Measurements from ENCODE around the gene DYNC1I1.

The DYNC1I1 gene

DNA sequence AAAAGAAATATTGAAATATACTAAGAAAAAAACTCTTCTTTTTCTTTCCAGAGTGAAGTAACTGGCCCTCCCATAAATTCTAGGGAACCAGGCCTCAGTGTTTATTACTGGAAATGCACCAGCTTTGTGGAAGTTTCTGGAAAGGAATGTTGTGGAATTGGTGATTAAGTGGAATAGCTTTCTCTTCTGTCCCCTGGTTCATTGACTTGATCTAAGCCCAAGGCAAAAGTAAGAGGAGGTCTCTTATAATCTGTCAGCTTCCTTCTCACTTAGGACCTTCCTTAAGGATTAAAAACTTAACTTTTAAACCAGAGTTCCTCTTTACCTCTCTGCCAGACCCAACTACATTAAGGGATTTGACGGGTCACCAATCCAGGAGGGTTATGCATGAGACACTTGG, 283.4 kb downstream of the DYNC1I1 start:
- Histone ChIP-seq H3K27ac (ENCODE audit: low read depth, low read length) (no peak overlapping the region), H3K4me3 (ENCODE audit: low read depth, low read length) (no peak overlapping the region), H3K36me3 (ENCODE audit: control insufficient read depth, insufficient read depth, low read length) (no peaks in the 10 kb centered on the region), H3K27me3 (ENCODE audit: control insufficient read depth, insufficient read depth, low read length) (no peaks in the 10 kb centered on the region), H3K4me1 (ENCODE audit: control insufficient read depth, insufficient read depth, low read length) (no peaks in the 10 kb centered on the region), H3K9ac (ENCODE audit: low read length) (no peak overlapping the region), H3K9me3 (ENCODE audit: control insufficient read depth, insufficient read depth, low read depth, low read length) (no peaks in the 10 kb centered on the region)

DNA sequence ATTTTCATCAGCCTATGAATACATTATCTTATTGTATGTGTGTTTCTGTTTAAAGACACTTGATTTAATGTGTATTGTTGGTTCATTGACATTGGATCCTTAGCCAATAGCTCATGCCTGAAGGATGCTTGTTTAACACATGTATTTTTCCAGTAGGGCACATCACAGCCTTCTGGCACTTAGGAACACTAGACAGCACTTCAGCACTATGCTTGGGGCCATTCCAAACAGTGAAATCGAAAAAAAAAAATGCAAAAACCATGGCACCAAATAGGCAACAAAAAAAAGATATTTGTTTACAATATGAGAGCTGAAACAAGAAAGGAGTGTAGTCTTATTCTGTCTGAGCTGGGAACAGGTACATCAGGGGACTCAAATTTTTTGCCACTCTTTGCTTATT, 286.7 kb downstream of the DYNC1I1 start:
- Histone ChIP-seq H3K27ac (ENCODE audit: low read depth, low read length) (no peak overlapping the region), H3K4me3 (ENCODE audit: low read depth, low read length) (no peak overlapping the region), H3K9ac (ENCODE audit: low read length) (no peak overlapping the region), H3K9me3 (ENCODE audit: control insufficient read depth, insufficient read depth, low read depth, low read length) (no peaks in the 10 kb centered on the region), H3K4me1 (ENCODE audit: control insufficient read depth, insufficient read depth, low read length) (peaks cover 14% of the 10 kb centered on the region), H3K27me3 (ENCODE audit: control insufficient read depth, insufficient read depth, low read length) (no peaks in the 10 kb centered on the region), H3K36me3 (ENCODE audit: control insufficient read depth, insufficient read depth, low read length) (no peaks in the 10 kb centered on the region)

DNA sequence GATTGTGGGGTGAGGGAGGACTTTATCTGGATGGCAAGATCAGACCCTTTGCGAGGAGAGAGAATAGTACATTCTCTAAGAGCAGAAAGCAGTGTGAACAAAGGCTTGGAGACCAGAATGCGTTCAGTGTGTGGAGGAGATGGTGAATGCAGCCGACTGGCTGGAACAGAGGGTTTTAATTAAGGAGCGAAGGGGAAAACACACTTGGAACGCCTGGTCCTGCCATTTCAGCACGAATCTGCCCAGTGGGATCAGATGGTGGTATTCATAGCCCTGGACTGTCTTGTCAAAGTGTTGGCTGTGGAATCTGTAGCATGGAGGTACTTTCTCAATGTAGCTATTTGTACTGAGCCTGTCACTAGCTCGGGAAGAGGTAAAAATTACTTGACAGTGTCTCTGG, 288.7 kb downstream of the DYNC1I1 start:
- Histone ChIP-seq H3K9me3 (ENCODE audit: control insufficient read depth, insufficient read depth, low read depth, low read length) (no peaks in the 10 kb centered on the region), H3K27ac (ENCODE audit: low read depth, low read length) (no peak overlapping the region), H3K9ac (ENCODE audit: low read length) (no peak overlapping the region), H3K27me3 (ENCODE audit: control insufficient read depth, insufficient read depth, low read length) (no peaks in the 10 kb centered on the region), H3K4me1 (ENCODE audit: control insufficient read depth, insufficient read depth, low read length) (peaks cover 14% of the 10 kb centered on the region), H3K4me3 (ENCODE audit: low read depth, low read length) (no peak overlapping the region), H3K36me3 (ENCODE audit: control insufficient read depth, insufficient read depth, low read length) (no peaks in the 10 kb centered on the region)

DNA sequence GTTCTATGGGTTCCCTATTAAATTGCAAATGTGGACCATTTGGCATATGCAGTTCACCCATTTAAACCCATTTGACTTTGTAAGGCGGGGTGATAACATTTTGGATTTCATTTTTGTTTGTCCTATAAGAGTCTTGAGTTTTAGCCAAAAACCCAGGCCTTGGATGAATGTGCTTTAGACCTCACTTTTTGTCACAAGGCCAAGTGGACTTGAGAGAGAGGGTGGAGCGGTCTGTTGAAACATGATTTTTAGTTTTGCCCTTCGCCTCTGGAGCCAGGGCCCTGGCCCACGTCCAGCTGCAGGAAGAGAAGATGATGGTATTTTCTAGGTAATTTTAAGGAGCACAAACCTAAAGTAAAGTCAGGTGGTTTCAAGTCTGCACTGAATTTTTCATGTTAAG, 289.5 kb downstream of the DYNC1I1 start:
- Histone ChIP-seq H3K27me3 (ENCODE audit: control insufficient read depth, insufficient read depth, low read length) (no peaks in the 10 kb centered on the region), H3K9ac (ENCODE audit: low read length) (no peak overlapping the region), H3K4me3 (ENCODE audit: low read depth, low read length) (no peak overlapping the region), H3K9me3 (ENCODE audit: control insufficient read depth, insufficient read depth, low read depth, low read length) (no peaks in the 10 kb centered on the region), H3K4me1 (ENCODE audit: control insufficient read depth, insufficient read depth, low read length) (peaks cover 14% of the 10 kb centered on the region), H3K36me3 (ENCODE audit: control insufficient read depth, insufficient read depth, low read length) (no peaks in the 10 kb centered on the region), H3K27ac (ENCODE audit: low read depth, low read length) (no peak overlapping the region)

DNA sequence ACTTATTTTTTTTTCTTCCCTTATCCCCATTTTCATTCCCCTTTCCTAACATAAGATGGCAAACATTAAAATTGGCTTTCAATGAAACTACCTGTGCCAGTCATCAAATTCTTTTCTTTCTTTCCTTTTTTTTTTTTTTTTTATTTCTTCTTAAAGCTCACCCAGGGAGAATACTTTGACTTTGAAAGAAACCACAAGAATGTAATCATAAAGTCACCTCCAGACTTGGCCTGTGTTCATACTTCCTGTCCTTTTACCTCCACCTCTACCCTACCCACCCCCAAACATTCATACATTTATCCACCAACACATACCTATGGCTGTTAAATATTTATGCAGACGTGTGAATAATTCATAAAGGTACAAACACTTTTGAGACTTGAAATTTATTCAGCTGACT, 295.0 kb downstream of the DYNC1I1 start:
- peaks cover 9% of the 10 kb centered on the region for H3K4me1 ChIP-seq (ENCODE audit: control insufficient read depth, insufficient read depth, low read length)
- no peak overlapping the region for H3K27ac ChIP-seq (ENCODE audit: low read depth, low read length)
- no peak overlapping the region for H3K4me3 ChIP-seq (ENCODE audit: low read depth, low read length)
- H3K36me3 ChIP-seq (ENCODE audit: control insufficient read depth, insufficient read depth, low read length): no peaks in the 10 kb centered on the region
- H3K9me3 ChIP-seq (ENCODE audit: control insufficient read depth, insufficient read depth, low read depth, low read length): no peaks in the 10 kb centered on the region
- no peaks in the 10 kb centered on the region for H3K27me3 ChIP-seq (ENCODE audit: control insufficient read depth, insufficient read depth, low read length)
- H3K9ac ChIP-seq (ENCODE audit: low read length): no peak overlapping the region

DNA sequence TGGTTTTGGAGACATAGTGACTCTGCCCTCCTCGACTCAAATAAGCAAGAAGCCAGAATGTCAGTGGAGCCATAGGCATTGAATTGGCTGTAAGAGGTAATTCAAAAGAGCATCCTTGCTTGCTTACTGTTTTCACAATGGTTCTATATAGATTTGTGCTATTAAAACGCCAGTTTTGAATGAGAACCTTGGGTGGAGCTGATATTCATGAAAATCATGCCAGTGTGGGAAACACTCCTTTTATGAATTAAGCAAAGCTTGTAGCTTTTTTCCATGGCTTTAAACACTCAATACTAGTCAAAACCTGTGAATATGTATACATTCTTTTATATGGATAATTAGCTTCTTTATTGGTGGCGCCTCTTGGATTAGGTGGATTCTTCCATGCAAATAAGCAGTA, 297.0 kb downstream of the DYNC1I1 start:
- Histone ChIP-seq H3K9me3 (ENCODE audit: control insufficient read depth, insufficient read depth, low read depth, low read length) (no peaks in the 10 kb centered on the region), H3K27me3 (ENCODE audit: control insufficient read depth, insufficient read depth, low read length) (no peaks in the 10 kb centered on the region), H3K27ac (ENCODE audit: low read depth, low read length) (no peak overlapping the region), H3K36me3 (ENCODE audit: control insufficient read depth, insufficient read depth, low read length) (no peaks in the 10 kb centered on the region), H3K4me3 (ENCODE audit: low read depth, low read length) (no peak overlapping the region), H3K9ac (ENCODE audit: low read length) (no peak overlapping the region), H3K4me1 (ENCODE audit: control insufficient read depth, insufficient read depth, low read length) (peaks cover 7% of the 10 kb centered on the region)

DNA sequence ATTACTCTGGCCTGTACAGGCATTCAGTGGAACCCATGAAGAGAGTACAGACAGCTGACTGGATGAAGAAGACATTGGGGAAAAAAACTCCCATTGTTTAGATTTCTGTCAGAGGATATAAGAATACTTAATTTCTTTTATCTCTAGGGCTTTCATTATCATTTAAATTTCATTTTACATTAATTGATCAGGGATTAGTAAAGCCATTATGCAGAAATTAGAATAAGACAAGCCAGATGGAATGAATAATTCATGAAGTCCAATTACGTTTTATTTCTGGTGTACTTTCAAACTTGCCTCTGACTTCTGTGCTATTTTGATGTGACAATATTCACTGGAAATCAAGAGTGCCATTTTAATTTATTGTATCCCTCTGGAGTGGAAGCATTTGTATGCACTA, 302.5 kb downstream of the DYNC1I1 start:
- Histone ChIP-seq H3K36me3 (ENCODE audit: control insufficient read depth, insufficient read depth, low read length) (no peaks in the 10 kb centered on the region), H3K27ac (ENCODE audit: low read depth, low read length) (no peak overlapping the region), H3K4me1 (ENCODE audit: control insufficient read depth, insufficient read depth, low read length) (peaks cover 3% of the 10 kb centered on the region; the same call in 1 of the 2 replicates), H3K9ac (ENCODE audit: low read length) (no peak overlapping the region), H3K4me3 (ENCODE audit: low read depth, low read length) (no peak overlapping the region), H3K9me3 (ENCODE audit: control insufficient read depth, insufficient read depth, low read depth, low read length) (no peaks in the 10 kb centered on the region), H3K27me3 (ENCODE audit: control insufficient read depth, insufficient read depth, low read length) (peaks cover 11% of the 10 kb centered on the region)

DNA sequence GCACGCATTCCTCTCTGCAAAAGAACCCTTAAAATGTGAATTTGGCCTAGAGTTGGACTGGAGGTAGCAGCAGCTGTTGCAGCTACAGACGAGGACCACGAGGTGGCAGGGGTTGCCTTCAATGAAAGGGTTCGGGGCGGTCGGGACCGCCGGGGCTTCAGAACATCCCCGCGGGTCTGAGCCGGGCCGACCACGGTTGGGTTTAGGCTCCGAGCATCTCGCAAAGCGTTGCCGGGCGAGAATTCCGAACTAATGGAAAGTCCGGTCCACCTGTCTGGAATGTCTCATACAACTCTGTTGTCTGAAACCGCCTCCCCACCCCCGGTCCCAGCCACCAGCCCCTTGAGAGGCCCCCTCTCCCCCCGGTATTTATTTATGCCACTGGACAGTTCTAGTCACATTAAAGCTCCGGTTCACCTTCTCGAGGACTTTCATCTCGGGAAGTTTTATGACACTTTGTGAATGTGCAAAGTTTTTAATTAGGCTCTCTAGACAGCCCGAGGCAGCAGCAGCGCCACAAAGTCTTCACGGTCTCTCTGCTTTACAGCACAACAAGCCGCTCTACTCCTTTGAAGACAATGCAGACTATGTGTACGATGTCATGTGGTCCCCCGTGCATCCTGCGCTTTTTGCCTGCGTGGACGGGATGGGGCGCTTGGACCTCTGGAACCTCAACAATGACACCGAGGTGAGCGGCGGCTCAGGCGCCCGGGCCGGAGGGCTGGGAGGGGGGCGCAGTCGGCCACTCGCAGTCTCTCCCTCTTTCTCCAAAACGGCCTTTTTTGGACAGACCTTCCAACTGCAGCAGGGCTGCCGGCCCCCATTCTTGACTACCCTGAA, 303.4 kb downstream of the DYNC1I1 start:
- Histone ChIP-seq H3K9me3 (ENCODE audit: control insufficient read depth, insufficient read depth, low read depth, low read length) (no peaks in the 10 kb centered on the region), H3K27me3 (ENCODE audit: control insufficient read depth, insufficient read depth, low read length) (peaks cover 11% of the 10 kb centered on the region), H3K4me3 (ENCODE audit: low read depth, low read length) (peak overlapping the region; percentile 85), H3K36me3 (ENCODE audit: control insufficient read depth, insufficient read depth, low read length) (no peaks in the 10 kb centered on the region), H3K9ac (ENCODE audit: low read length) (peak overlapping the region; percentile 56), H3K27ac (ENCODE audit: low read depth, low read length) (no peak overlapping the region), H3K4me1 (ENCODE audit: control insufficient read depth, insufficient read depth, low read length) (peaks cover 3% of the 10 kb centered on the region; the same call in 1 of the 2 replicates)

DNA sequence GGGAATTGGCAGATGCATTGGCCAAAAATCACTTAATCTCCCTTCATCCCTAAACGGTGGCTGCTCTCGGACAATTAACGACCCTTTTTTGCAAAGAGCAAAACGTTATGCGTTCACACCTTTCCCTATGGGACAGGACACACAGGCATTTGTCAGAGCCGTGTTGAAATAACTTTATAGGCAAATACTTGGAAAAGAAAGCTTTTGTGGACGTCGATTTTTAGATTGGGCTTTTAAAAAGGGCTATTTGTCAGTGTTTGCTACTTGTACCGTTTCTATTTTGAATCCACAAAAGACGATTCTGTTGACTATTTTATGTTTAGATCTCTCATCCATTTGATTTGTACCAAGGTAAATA, 304.0 kb downstream of the DYNC1I1 start:
- H3K4me3 ChIP-seq (ENCODE audit: low read depth, low read length): peak overlapping the region; percentile 85
- peak overlapping the region; percentile 56 for H3K9ac ChIP-seq (ENCODE audit: low read length)

DNA sequence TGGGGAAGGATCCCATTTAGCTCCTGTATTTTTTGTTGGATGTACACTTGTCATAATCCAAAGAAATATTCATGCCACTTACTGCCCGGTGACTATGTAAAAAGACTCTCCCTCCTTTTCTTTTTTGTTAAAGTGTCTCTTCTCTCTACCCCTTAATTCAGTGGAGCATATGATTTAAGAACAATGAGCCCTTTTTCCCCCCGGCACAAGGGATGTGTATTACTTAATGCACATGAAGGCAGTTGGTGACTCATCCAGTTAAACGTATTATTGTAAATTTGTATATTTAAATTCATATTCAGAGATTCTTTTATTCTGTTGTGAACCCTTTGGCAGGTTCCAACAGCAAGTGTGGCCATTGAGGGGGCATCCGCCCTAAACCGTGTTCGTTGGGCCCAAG, 307.7 kb downstream of the DYNC1I1 start:
- no peak overlapping the region for H3K27ac ChIP-seq (ENCODE audit: low read depth, low read length)
- H3K27me3 ChIP-seq (ENCODE audit: control insufficient read depth, insufficient read depth, low read length): peaks cover 11% of the 10 kb centered on the region
- H3K36me3 ChIP-seq (ENCODE audit: control insufficient read depth, insufficient read depth, low read length): no peaks in the 10 kb centered on the region

More for the DNA sequence above, 304.0 kb downstream of the DYNC1I1 start:
- no peaks in the 10 kb centered on the region for H3K36me3 ChIP-seq (ENCODE audit: control insufficient read depth, insufficient read depth, low read length)
- H3K9me3 ChIP-seq (ENCODE audit: control insufficient read depth, insufficient read depth, low read depth, low read length): no peaks in the 10 kb centered on the region
- H3K4me1 ChIP-seq (ENCODE audit: control insufficient read depth, insufficient read depth, low read length): peaks cover 3% of the 10 kb centered on the region; the same call in 1 of the 2 replicates
- H3K27ac ChIP-seq (ENCODE audit: low read depth, low read length): no peak overlapping the region
- peaks cover 11% of the 10 kb centered on the region for H3K27me3 ChIP-seq (ENCODE audit: control insufficient read depth, insufficient read depth, low read length)

DNA sequence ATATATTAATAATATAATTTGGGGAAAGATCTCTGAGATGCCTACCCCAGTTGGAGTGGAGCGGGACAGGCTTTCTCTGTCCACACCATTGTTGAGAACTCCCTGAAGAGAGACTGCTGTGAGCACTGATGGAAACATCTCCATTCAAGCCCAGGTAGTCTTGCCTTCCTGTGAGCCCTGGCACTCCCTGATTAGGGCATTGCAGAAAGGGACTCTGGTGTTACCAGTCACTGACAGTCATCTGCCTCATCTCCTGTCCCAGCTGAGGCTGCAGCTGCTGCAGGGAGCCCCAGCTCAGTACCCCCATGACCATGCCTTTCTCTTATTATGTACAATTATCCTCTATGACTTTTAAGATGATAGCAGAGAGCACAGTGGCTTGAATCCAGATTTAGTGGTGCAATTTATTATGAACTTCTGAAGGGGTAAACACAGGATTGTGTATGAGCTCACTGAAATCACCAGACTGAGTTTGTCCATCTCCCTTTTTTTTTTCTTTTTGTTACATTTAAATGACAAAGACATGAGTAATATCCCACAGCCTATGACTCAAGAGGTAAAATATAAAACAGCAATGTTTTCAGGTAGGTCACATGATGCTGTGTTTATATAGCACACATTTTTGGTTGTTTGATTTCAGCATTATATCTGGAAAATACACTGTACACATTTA, 312.7 kb downstream of the DYNC1I1 start:
- no peaks in the 10 kb centered on the region for H3K9me3 ChIP-seq (ENCODE audit: control insufficient read depth, insufficient read depth, low read depth, low read length)
- H3K27ac ChIP-seq (ENCODE audit: low read depth, low read length): no peak overlapping the region
- H3K4me1 ChIP-seq (ENCODE audit: control insufficient read depth, insufficient read depth, low read length): no peaks in the 10 kb centered on the region
- H3K27me3 ChIP-seq (ENCODE audit: control insufficient read depth, insufficient read depth, low read length): no peaks in the 10 kb centered on the region
- H3K4me3 ChIP-seq (ENCODE audit: low read depth, low read length): no peak overlapping the region
- H3K36me3 ChIP-seq (ENCODE audit: control insufficient read depth, insufficient read depth, low read length): no peaks in the 10 kb centered on the region
- no peak overlapping the region for H3K9ac ChIP-seq (ENCODE audit: low read length)

More for the DNA sequence above, 307.7 kb downstream of the DYNC1I1 start:
- Histone ChIP-seq H3K4me1 (ENCODE audit: control insufficient read depth, insufficient read depth, low read length) (peaks cover 3% of the 10 kb centered on the region; the same call in 1 of the 2 replicates), H3K9ac (ENCODE audit: low read length) (no peak overlapping the region), H3K4me3 (ENCODE audit: low read depth, low read length) (no peak overlapping the region), H3K9me3 (ENCODE audit: control insufficient read depth, insufficient read depth, low read depth, low read length) (no peaks in the 10 kb centered on the region)

Data from HUES6 (cell line).